ENCODE measurements around the gene ACSM3.
"Not testable (repeated sequence)": the region's sequence is repeated elsewhere in the genome, so short reads cannot be mapped to it uniquely, and the experiment has no call there.

ACSM3 gene

GRCh38 chr16:20741554-20742285, 22.1 kb upstream of the ACSM3 start, which contains the start of gene THUMPD1:
TSS of gene THUMPD1 (minus strand) at chr16:20741818. CDS start at chr16:20741739, 79 bp downstream.
- peak; percentile 98 for DNase-seq (ENCODE audit: low read depth)
- Histone ChIP-seq H3K4me3 (ENCODE audit: low read length) (peak within 1 kb of the TSS; percentile 100), H3K9me3 (ENCODE audit: control insufficient read depth, low read length) (peaks cover under 1% of the 10 kb centered on the region), H3K27me3 (replicated peaks; ENCODE audit: control insufficient read depth, insufficient read depth, low read length) (no peaks in the 10 kb centered on the region), H3K9ac (ENCODE audit: low read length) (peak within 1 kb of the TSS; percentile 99), H3K36me3 (ENCODE audit: control insufficient read depth, insufficient read depth, low read length, severe bottlenecking) (peaks cover 22% of the 10 kb centered on the region), H3K4me1 (ENCODE audit: control insufficient read depth, insufficient read depth, low read length) (peaks cover 14% of the 10 kb centered on the region)

GRCh38 chr16:20743591-20743990, 20.2 kb upstream of the ACSM3 start:
- peaks cover 13% of the 10 kb centered on the region for H3K4me1 ChIP-seq (ENCODE audit: control insufficient read depth, insufficient read depth, low read length)
- H3K36me3 ChIP-seq (ENCODE audit: control insufficient read depth, insufficient read depth, low read length, severe bottlenecking), result peaks cover 4% of the 10 kb centered on the region
- no peak overlapping the region for H3K9ac ChIP-seq (ENCODE audit: low read length)
- H3K9me3 ChIP-seq (ENCODE audit: control insufficient read depth, low read length), result peaks cover 7% of the 10 kb centered on the region
- H3K4me3 ChIP-seq (ENCODE audit: low read length), result no peak overlapping the region
- no peak for DNase-seq (ENCODE audit: low read depth)
- no peaks in the 10 kb centered on the region for H3K27me3 ChIP-seq (replicated peaks; ENCODE audit: control insufficient read depth, insufficient read depth, low read length)

GRCh38 chr16:20744922-20745440, 18.8 kb upstream of the ACSM3 start:
- no peaks in the 10 kb centered on the region for H3K36me3 ChIP-seq (ENCODE audit: control insufficient read depth, insufficient read depth, low read length, severe bottlenecking)
- peaks cover 10% of the 10 kb centered on the region for H3K4me1 ChIP-seq (ENCODE audit: control insufficient read depth, insufficient read depth, low read length)
- H3K27me3 ChIP-seq (replicated peaks; ENCODE audit: control insufficient read depth, insufficient read depth, low read length), result no peaks in the 10 kb centered on the region
- DNase-seq (ENCODE audit: low read depth), result no peak
- peaks cover 7% of the 10 kb centered on the region for H3K9me3 ChIP-seq (ENCODE audit: control insufficient read depth, low read length)
- H3K9ac ChIP-seq (ENCODE audit: low read length), result no peak overlapping the region
- H3K4me3 ChIP-seq (ENCODE audit: low read length), result no peak overlapping the region

DNA sequence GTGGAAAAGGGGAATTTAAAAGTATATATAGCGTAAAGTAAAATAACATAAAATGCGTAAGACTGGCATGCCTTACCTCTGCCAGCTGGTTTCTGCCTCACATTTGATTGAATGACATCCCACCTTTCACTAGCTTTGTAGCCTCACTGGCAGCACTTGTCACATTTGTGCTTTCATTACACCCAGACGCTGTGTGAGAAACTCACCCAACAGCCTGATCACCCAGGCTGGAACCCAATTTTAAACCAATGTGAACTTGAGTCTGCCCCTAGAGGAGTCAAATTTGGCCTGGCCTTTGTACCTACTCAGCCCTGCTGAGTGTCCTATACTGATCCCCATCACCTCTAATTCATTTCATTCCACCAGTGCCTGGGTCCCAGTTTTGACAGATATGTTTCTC, 17.4 kb upstream of the ACSM3 start:
- H3K4me1 ChIP-seq (ENCODE audit: control insufficient read depth, insufficient read depth, low read length), result peaks cover 3% of the 10 kb centered on the region
- no peak overlapping the region for H3K4me3 ChIP-seq (ENCODE audit: low read length)
- no peaks in the 10 kb centered on the region for H3K36me3 ChIP-seq (ENCODE audit: control insufficient read depth, insufficient read depth, low read length, severe bottlenecking)
- H3K9ac ChIP-seq (ENCODE audit: low read length), result no peak overlapping the region
- H3K9me3 ChIP-seq (ENCODE audit: control insufficient read depth, low read length), result peaks cover 7% of the 10 kb centered on the region
- no peaks in the 10 kb centered on the region for H3K27me3 ChIP-seq (replicated peaks; ENCODE audit: control insufficient read depth, insufficient read depth, low read length)
- no peak for DNase-seq (ENCODE audit: low read depth)

DNA sequence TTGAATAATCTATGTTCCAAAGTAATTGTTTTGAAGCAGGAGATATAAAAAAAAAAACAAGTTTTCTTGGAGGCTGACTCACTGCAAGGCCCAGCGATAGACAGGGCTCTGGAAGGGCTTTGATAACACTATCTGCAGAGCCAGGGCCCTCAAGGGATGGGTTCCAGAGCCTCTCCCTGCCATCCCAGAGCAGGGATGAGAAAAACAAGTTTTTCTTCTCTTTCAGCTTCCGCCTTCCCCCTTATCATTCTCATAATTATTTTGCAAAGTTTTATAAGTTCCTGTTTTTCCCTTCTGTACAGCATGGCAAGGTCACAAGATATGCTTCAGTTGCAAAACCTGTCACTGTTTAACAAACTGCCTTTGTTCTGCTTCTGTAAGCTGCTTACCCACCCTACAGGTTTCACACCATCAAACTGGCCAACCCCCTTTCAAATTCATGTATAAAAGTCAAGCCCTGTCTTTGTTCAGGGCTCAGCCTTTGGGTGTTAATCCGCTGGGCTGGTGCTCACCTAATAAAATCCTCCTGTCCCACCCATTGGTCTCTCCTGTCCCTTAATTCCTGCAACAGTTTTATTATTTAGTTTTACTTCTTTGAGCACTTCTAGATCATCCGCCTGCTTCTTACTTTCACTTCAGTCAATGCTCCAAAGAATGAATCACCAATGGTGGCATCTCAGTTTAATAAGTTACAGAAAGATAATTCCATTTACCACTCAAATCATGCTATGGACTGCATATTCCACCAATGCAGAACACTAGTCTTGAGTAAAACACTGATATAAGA, 16.6 kb upstream of the ACSM3 start:
- no peak overlapping the region for H3K4me3 ChIP-seq (ENCODE audit: low read length)
- no peak for DNase-seq (ENCODE audit: low read depth)
- H3K4me1 ChIP-seq (ENCODE audit: control insufficient read depth, insufficient read depth, low read length), result no peaks in the 10 kb centered on the region
- no peaks in the 10 kb centered on the region for H3K36me3 ChIP-seq (ENCODE audit: control insufficient read depth, insufficient read depth, low read length, severe bottlenecking)
- H3K27me3 ChIP-seq (replicated peaks; ENCODE audit: control insufficient read depth, insufficient read depth, low read length), result no peaks in the 10 kb centered on the region
- H3K9me3 ChIP-seq (ENCODE audit: control insufficient read depth, low read length), result peaks cover 7% of the 10 kb centered on the region
- no peak overlapping the region for H3K9ac ChIP-seq (ENCODE audit: low read length)

- Histone ChIP-seq H3K9me3 (ENCODE audit: control insufficient read depth, low read length) (peaks cover 7% of the 10 kb centered on the region), H3K27me3 (replicated peaks; ENCODE audit: control insufficient read depth, insufficient read depth, low read length) (no peaks in the 10 kb centered on the region), H3K4me1 (ENCODE audit: control insufficient read depth, insufficient read depth, low read length) (no peaks in the 10 kb centered on the region), H3K36me3 (ENCODE audit: control insufficient read depth, insufficient read depth, low read length, severe bottlenecking) (no peaks in the 10 kb centered on the region), H3K4me3 (ENCODE audit: low read length) (no peak overlapping the region), H3K9ac (ENCODE audit: low read length) (no peak overlapping the region)
- no peak for DNase-seq (ENCODE audit: low read depth)
Observed at GRCh38 chr16:20749474-20749873, 14.3 kb upstream of the ACSM3 start.

DNA sequence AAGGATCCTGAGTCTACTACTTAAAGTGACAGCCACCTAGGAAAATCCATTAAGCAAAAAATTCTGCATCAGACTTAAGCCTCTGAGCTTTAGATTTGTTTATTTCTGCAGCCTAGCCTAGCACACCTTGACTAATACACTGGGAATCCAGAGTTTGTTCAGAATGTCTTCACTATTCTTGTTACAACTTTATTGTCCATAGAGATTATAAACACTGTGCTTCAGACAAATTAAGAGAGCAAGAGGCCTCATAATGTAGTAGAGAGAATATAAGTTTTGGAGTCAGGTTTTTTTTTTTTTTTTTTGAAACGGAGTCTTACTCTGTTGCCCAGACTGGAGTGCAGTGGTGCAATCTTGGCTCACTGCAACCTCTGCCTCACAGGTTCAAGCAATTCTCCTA, 13.3 kb upstream of the ACSM3 start:
- H3K27me3 ChIP-seq (replicated peaks; ENCODE audit: control insufficient read depth, insufficient read depth, low read length), result no peaks in the 10 kb centered on the region
- H3K9ac ChIP-seq (ENCODE audit: low read length), result no peak overlapping the region
- no peak for DNase-seq (ENCODE audit: low read depth)
- no peak overlapping the region for H3K4me3 ChIP-seq (ENCODE audit: low read length)
- no peaks in the 10 kb centered on the region for H3K36me3 ChIP-seq (ENCODE audit: control insufficient read depth, insufficient read depth, low read length, severe bottlenecking)
- H3K9me3 ChIP-seq (ENCODE audit: control insufficient read depth, low read length), result peaks cover 7% of the 10 kb centered on the region
- H3K4me1 ChIP-seq (ENCODE audit: control insufficient read depth, insufficient read depth, low read length), result no peaks in the 10 kb centered on the region

DNA sequence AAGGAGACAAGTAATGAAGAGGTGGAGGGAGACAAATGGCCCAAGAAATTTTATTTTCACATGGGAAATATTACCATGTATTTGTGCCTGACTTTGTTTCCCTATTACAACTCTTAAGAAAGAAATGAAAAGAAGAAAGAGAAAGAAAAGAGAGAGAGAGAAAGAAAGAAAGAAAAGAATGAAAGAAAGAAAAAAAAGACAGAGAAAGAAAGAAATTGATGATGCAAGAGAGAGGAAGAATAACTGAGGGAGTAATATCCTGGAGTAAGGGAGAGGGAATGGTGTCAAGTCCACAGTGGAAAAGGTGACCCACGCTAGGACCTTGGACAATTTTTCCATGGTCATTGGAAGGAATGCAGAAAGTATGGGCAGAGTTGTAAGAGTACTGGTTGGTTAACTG, 10.1 kb upstream of the ACSM3 start:
- Histone ChIP-seq H3K36me3 (ENCODE audit: control insufficient read depth, insufficient read depth, low read length, severe bottlenecking) (no peaks in the 10 kb centered on the region), H3K27me3 (replicated peaks; ENCODE audit: control insufficient read depth, insufficient read depth, low read length) (no peaks in the 10 kb centered on the region), H3K4me1 (ENCODE audit: control insufficient read depth, insufficient read depth, low read length) (no peaks in the 10 kb centered on the region), H3K4me3 (ENCODE audit: low read length) (no peak overlapping the region), H3K9ac (ENCODE audit: low read length) (no peak overlapping the region), H3K9me3 (ENCODE audit: control insufficient read depth, low read length) (no peaks in the 10 kb centered on the region)
- no peak for DNase-seq (ENCODE audit: low read depth)

DNA sequence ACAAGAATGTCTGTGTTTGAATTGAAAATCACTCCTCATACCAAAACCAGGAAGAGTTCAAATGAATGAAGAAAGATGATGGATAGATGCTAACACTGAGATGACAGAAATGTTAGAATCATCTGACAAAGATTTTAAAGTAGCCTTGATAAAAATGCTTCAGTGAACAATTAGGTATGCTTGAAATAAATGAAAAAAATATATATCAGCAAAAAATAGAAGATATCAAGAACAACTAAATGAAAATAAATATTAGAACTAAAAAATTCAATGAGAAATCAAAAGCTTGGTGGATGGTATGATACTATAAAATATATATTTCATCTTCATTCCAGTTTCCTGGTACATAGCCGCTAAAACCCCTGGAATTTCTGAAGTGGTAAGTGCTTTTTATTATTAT, 8.6 kb upstream of the ACSM3 start:
- no peaks in the 10 kb centered on the region for H3K9me3 ChIP-seq (ENCODE audit: control insufficient read depth, low read length)
- no peaks in the 10 kb centered on the region for H3K27me3 ChIP-seq (replicated peaks; ENCODE audit: control insufficient read depth, insufficient read depth, low read length)
- H3K36me3 ChIP-seq (ENCODE audit: control insufficient read depth, insufficient read depth, low read length, severe bottlenecking), result no peaks in the 10 kb centered on the region
- H3K9ac ChIP-seq (ENCODE audit: low read length), result no peak overlapping the region
- H3K4me3 ChIP-seq (ENCODE audit: low read length), result no peak overlapping the region
- DNase-seq (ENCODE audit: low read depth), result no peak
- no peaks in the 10 kb centered on the region for H3K4me1 ChIP-seq (ENCODE audit: control insufficient read depth, insufficient read depth, low read length)

DNA sequence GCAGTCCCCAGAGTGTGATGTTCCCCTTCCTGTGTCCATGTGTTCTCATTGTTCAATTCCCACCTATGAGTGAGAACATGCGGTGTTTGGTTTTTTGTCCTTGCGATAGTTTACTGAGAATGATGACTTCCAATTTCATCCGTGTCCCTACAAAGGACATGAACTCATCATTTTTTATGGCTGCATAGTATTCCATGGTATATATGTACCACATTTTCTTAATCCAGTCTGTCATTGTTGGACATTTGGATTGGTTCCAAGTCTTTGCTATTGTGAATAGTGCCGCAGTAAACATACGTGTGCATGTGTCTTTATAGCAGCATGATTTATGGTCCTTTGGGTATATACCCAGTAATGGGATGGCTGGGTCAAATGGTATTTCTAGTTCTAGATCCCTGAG, 8.0 kb upstream of the ACSM3 start:
- not testable (repeated sequence) for H3K27me3 ChIP-seq (replicated peaks; ENCODE audit: control insufficient read depth, insufficient read depth, low read length); H3K9ac ChIP-seq (ENCODE audit: low read length); H3K4me1 ChIP-seq (ENCODE audit: control insufficient read depth, insufficient read depth, low read length); DNase-seq (ENCODE audit: low read depth); H3K36me3 ChIP-seq (ENCODE audit: control insufficient read depth, insufficient read depth, low read length, severe bottlenecking); H3K9me3 ChIP-seq (ENCODE audit: control insufficient read depth, low read length); H3K4me3 ChIP-seq (ENCODE audit: low read length)

GRCh38 chr16:20760346-20760745, 3.5 kb upstream of the ACSM3 start:
- no peak overlapping the region for H3K4me3 ChIP-seq (ENCODE audit: low read length)
- H3K9me3 ChIP-seq (ENCODE audit: control insufficient read depth, low read length), result no peaks in the 10 kb centered on the region
- peaks cover 6% of the 10 kb centered on the region for H3K4me1 ChIP-seq (ENCODE audit: control insufficient read depth, insufficient read depth, low read length)
- H3K27me3 ChIP-seq (replicated peaks; ENCODE audit: control insufficient read depth, insufficient read depth, low read length), result no peaks in the 10 kb centered on the region
- no peak overlapping the region for H3K9ac ChIP-seq (ENCODE audit: low read length)
- no peak for DNase-seq (ENCODE audit: low read depth)
- no peaks in the 10 kb centered on the region for H3K36me3 ChIP-seq (ENCODE audit: control insufficient read depth, insufficient read depth, low read length, severe bottlenecking)
